Activated CD4-positive, alpha-beta T cell treated with anti-CD3 and anti-CD28 coated beads, Interleukin-2, Interleukin-4, amounts not matched to agents 100 ng/mL and 50 ng/mL, durations not matched to agents 16 hours and 8 hours (primary cell): Measurements from ENCODE around the gene CRTAP.
"Not testable (repeated sequence)": the region's sequence is repeated elsewhere in the genome, so short reads cannot be mapped to it uniquely, and the experiment has no call there.

Experiments used
- DNase-seq: peaks from one replicate; pipeline ENCODE4 v3.0.0-alpha.2; 2020; ENCODE audit warnings: low spot score

The CRTAP gene

DNA sequence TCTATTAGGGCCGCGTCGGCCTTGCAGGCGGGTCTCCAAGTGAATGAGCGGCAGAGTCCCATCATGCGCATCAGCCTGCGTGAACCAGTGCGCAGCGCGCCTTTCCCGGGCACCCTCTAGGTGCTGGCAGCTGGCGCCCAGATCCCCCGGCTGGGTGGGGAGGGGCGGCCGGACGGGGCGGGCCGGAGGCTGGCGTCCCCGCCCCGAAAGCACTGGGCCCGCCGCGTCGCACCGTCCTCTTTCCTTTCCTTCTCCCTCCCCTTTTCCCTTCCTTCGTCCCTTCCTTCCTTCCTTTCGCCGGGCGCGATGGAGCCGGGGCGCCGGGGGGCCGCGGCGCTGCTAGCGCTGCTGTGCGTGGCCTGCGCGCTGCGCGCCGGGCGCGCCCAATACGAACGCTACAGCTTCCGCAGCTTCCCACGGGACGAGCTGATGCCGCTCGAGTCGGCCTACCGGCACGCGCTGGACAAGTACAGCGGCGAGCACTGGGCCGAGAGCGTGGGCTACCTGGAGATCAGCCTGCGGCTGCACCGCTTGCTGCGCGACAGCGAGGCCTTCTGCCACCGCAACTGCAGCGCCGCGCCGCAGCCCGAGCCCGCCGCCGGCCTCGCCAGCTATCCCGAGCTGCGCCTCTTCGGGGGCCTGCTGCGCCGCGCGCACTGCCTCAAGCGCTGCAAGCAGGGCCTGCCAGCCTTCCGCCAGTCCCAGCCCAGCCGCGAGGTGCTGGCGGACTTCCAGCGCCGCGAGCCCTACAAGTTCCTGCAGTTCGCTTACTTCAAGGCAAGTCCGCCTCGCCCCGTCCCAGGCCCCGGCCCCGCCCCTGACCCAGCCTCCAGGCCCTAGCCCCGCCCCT lies at the start of gene CRTAP:
Gene CRTAP, plus strand, starts transcription at position 243 of the 850 bp plus-strand sequence. Its CDS starts 64 bp downstream, at position 307.
- DNase-seq, result peak; percentile 87

DNA sequence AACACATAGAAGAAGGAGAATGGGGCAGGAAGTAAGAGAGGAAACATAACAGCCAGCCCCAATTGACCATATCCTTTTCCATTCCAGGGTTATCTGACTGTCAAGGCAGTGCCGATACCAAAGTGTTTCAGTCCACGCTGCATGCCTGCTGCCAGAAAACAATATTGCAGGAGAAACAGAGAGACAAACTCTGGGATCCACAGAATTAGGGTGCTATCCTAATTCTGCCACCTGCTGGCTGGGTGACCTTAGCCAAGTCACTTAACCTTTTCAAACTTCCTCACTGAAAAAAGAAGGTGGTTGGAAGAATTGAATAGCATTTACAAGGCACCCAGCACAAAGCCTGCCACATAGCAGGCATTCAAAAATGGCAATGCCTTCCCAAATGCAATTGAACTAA lies 48.9 kb upstream of the CRTAP start:
- DNase-seq, result peak; percentile 43

DNA sequence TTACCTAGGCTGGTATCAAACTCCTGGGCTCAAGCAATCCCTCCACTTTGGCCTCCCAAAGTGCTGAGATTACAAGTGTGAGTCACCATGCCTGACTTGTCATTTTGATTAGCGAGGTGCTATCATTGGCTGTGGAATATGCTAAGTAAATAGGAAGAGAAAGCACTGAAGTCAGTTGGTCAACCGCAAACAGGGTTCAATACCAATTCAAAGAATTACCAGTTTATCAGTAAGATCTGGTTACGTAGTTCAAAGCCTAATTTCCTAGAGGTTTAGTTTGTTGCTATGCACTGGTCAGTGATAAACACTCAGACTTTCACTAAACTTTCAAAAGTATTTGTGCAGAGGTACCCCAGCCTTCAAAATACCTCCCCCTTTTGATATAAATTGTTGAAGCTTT lies 46.3 kb upstream of the CRTAP start:
- DNase-seq, result peak; percentile 66

DNA sequence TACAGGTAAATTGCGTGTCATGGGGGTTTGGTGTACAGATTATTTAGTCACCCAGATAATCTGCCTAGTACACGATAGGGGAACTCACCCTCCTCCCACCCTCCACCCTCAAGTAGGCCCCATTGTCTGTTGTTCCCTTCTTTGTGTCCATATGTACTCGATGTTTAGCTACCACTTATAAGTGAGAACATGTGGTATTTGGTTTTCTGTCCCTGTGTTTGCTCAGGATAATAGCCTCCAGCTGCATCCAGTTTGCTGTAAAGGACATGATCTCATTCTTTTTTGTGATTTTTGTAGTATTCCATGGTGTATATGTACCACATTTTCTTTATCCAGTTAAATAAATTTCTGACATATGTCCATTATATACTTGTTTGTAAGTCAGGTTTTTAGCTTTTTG lies 44.0 kb upstream of the CRTAP start:
- not testable (repeated sequence) for DNase-seq

DNA sequence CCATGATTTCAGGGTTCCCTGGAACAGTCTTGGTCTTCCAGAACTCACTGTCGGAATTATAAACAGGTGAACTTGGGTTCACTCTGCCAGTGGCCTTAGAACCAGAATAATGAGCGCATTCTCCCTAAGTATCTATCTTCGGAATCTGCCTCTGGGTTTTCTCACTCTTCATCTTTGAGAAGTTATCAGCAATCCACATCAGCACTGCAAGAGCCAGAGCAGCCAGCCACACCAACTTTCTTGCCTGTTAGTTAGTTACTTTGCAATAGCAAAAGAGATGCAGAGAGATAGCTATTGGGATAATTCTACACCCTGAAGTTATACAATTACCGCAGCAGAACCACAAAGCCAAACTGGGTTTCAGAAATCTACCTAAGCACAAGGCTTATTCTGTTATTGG lies 42.6 kb upstream of the CRTAP start:
- DNase-seq, result no peak

DNA sequence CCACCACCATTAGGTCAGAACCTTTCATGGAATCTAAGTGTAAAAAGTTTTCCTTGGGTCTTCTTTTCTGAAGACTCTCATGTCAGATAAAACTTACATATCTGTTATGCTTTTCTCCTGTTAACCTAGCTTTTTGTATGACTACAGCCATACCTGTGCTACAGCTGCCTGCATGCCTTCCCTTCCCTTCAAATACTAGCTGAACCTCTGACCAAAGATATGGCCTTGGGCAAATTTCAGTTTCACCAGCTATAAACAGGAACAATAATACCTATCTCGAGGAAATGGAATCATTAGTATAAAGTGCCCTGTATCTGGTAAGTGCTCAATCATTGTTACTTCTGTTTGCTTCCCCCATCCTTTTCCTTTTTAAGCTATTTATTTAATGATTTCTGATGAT lies 41.9 kb upstream of the CRTAP start:
- no peak for DNase-seq

DNA sequence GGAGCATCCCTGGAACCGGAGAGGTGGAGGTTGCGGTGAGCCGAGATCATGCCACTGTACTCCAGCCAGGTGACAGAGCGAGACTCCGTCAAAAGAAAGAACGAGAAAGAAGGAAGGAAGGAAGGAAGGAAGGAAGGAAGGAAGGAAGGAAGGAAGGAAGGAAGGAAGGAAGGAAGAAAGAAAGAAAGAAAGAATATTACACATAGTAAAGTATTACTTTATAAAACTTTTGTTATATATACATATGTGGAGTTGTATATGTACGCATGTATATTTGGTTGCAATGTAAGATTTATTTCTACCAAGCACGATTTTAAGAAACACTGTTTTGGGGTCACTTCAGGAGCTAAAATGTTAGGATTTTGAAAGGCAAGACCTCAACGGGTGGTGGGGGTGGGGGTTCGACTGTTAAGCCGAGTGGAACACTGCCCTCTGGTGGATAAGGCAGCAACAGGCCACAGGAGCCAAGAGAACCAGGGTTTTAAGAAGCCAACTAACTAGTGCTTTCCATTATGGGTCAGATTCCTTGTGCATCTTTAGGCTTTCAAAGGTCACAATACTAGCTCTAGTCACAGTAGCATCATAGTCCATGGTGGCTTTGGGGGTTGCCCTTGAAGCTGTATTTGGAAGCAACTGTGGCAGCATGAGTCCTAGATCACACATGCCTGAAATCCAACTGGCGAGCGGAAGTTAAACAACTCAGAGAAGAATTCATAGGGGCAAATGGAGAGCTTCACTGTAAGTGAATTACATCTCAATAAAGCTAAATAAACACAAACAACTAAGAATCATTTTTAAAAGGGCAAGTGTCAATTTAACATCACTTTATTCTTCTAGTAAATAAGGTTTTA lies 39.4 kb upstream of the CRTAP start:
- DNase-seq, result peak; percentile 82

DNA sequence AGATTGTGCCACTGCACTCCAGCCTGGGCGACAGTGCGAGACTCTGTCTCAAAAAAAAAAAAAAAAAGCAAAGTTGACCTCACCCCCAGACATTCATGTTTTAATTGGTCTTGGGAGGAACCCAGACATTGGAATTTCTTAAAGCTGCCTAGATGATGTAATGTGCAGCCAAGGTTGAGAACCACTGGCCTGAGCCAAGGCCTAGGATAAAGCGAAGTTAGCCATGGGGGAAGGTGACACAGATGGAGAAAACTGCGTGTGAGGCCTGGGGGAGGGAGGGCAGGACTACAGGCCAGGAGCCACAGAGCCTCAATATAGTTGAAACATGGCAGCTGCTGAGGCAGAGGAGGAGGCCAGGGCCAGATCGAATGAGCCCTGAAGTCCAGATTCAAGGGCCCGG lies 37.8 kb upstream of the CRTAP start:
- no peak for DNase-seq

DNA sequence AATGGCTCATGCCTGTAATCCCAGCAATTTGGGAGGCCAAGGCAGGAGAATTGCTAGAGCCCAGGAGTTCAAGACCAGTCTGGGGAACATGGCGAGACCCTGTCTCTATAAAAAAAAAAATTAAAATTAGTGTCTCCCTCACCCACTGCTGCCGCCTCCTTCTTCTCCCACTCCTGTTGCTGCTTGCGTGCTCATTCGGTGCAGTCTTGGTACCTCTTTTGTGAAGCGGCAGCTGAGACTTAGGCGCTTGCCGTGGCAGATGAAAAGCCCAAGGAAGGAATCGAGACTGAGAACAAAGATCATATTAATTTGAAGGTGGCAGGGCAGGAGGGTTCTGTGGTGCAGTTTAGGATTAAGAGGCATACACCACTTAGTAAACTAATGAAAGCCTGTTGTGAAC lies 36.9 kb upstream of the CRTAP start:
- no peak for DNase-seq

DNA sequence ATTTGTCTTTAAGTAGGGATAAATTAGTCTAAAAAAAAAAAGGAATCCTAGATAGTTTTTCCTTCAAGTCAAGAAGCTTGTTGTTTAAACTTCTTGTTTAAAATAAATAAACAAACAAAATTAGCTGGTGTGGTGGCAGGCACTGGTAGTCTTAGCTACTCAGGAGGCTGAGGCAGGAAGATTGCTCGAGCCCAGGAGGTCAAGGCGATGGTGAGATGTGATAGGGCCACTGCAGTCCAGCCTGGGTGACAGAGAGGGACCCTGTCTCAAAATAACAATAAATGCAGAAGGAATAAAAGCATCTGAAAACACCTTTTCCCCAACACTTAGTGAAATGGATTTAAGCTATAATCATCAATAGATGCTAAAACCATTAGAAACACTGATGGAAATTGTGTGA lies 35.8 kb upstream of the CRTAP start:
- DNase-seq, result no peak

DNA sequence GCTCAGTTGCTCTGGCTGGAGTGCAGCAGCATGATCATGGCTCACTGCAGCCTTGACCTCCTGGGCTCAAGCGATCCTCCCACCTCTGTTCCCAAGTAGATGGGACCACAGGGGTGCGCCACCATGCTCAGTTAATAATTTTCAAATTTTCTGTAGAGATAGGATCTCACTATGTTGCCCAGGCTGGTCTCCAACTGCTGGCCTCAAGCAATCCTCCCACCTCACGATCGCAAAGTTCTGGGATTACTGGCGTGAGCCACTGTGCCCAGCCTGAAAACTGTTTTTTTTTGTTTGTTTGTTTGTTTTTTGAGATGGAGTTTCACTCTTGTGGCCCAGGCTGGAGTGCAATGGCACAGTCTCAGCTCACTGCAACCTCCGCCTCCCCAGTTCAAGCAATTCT lies 34.0 kb upstream of the CRTAP start:
- DNase-seq, result not testable (repeated sequence)

DNA sequence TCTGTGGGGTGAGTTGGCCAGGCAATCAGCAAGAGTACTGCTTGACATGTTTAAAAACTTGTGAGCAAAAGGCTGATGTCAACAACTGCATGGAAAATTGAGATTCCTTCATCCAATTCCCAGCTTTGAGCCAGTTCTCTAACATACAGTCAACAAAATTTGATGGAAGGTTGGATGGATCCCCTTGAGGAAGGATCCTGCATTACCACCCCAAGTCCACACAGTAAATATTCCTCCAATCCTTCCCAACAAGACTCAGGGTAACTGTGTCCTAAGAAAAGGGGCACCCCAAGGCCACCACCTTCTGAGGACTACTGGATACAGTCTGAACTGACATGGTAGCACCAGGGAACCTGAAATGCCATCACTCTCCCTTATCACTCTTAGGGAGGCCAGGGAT lies 32.0 kb upstream of the CRTAP start:
- no peak for DNase-seq

DNA sequence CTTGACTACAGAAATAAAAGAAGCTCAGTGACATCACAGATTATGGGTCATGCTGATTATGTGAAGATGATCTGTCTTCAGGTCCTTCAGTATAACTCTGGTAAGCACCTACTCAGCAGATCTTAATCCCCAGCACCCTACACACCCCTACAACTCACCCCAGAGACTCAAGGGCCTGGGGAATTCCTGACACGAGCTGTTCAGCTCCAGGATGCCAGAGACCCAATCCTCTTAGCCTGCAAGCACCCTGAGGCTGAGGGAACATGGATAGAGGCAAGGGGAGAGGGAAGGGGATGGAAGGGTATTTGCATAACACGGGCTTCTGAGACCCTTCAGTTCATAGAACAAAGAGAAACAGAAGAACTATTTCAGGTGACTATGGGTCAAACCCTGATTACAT lies 29.9 kb upstream of the CRTAP start:
- no peak for DNase-seq

DNA sequence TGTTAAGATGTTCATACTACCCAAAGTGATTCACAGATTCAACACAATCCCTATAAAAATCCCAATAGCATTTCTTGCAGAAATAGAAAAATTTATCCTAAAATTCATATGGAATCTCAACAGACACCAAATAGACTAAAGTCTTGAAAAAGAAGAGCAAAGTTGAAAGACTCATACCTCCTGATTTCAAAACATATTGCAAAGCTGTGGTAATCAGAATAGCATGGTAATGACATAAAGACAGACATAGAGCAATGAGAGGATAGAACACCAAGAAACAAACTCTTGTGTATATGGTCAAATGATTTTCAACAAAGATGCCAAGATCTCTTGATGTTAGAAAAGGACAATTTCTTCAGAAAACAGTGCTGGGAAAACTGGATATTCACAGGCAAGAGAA lies 25.1 kb upstream of the CRTAP start:
- DNase-seq, result no peak

DNA sequence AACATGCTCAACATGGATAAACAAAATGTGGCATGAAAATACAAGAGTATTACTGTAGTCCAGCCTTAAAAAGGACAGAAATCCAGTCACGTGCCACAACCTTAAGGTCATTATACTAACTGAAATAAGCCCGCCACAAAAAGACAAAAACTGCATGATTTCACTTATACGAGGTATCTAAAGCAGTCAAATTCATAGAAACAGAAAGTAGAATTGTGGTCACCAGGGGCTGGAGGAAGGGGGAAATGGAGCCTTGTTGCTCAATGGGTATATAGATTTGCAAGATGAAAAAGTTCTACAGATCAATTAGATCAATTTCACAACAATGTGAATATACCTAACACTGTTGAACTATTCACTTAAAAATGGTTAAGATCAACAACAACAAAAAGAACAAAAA lies 24.3 kb upstream of the CRTAP start:
- peak; percentile 61 for DNase-seq

DNA sequence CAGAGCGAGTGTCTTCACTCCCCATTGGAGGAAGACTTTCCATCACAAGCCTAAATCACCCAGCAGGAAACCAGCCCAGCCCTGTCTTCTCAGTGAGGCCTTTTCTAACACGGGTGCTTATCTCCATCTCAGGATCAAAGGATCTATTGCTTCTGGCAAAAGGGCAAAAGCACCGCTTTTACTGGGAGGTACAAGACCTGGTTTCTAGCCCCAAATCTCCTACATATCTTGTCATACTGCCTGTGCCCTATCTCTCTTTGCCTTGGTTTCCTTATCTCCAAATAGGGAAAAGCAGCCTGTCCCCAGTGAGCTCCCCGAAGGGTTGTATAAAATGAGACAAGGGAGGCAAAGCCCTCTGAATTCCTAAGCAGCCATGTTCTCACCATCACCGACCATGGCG lies 22.1 kb upstream of the CRTAP start:
- DNase-seq, result no peak

DNA sequence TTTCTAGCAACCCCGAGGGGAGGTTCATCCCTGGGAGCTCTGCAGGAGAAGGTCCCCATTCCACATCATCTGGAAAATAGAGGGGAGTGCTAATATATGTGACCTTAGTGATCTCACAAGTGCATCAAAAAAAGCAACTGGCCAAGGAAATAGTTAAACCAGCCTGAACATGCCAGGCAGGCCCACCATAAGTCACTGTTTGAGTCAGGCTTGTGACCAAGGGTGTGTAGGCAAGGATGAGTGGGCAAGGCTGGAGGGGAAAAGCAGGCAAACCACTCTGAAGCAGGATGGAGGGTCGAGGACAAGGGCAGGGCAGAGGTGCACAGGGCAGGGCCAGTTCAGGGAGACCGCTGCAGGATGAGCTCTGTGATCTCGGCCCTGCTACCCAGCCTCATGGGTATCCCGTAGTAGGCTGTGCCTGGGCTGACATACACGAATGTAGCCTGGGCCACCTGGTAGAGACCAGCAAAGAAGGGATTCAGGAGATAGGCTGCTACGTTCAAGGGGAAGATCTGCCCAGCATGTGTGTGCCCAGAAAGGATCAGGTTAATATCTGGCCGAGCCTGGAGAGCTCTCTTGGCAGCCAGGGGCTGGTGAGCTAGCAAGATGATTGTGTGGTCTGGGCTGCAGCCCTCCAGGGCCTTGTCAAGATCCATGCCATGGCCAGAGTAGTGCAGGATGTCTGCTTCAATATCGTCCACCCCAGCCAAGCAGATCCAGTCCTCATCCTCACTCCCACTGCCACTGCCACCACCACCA lies 21.1 kb upstream of the CRTAP start:
- DNase-seq, result no peak

DNA sequence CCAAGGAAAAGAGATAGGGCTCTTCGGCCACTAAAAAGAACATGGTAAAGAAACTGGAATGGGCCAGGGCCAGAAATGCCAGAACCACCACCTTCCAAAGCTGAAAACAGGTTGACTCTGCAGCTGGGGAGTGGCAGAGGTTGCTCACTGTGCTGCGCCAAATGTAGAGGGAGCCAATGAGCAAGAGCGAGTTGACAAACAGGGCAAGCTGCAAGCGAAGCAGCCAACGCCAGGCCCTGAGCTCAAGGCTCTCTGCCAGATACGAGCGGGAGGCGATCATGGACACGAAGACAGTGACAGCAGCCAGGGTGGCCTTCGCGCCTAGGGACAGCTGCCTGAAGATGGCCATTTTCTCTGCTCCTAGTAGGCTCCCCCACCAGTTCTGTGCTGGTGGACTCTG lies 20.0 kb upstream of the CRTAP start:
- DNase-seq, result no peak

DNA sequence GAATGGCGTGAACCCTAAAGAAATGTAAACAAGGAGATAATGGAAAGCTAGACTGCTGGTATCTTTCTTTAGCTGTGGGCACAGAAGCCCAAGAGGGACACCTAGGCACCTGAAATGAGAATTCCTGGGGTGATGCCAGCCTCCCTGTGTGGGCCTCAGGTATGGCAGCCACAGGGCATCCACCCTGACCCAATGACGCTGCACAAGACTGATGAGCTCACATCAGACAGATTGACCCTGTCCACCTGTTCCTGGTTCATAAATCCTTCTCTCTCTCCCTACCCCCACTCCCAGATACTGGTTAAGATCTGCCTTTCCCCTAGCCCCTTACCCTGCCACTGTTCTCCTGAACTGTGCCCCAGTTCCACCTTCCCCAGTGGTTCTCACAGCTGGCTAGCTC lies 18.4 kb upstream of the CRTAP start:
- DNase-seq, result no peak

DNA sequence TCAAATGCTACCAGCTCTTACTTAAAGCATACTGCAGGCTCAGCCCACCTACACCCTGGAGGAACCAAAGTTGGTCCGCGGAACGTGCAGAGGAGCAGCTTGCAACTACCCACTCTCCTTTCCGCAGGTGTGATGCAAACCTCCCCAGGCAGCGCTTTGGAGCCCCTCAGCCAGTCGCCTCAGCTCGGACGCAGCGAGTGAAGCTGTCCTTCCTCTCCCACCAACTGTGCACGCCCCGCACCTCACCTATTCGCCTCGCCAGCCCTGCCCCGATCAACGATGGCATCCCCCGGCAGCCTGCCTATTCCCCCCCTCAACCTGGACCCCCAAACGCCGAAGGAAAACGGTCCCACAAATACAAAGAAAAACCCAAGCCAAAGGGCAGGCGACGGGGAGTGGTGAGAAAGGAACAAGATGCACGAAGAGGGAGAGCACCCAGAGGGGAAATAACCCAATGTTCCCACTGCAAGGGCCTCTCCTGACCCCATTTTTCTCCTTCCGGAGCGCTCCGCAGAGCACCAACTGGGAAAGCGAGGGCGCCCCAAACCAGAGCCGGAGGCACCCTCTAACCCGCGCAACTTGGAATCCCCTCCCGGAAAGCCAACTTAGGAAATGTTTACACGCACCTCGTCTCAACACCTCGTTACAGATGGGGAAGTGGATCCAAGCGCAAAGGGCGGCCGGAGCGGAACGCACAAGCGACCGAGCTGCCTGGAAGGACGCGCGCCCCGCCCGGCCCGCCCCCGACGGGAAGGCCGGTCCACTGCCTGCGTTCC lies 17.5 kb upstream of the CRTAP start:
- peak; percentile 35 for DNase-seq

DNA sequence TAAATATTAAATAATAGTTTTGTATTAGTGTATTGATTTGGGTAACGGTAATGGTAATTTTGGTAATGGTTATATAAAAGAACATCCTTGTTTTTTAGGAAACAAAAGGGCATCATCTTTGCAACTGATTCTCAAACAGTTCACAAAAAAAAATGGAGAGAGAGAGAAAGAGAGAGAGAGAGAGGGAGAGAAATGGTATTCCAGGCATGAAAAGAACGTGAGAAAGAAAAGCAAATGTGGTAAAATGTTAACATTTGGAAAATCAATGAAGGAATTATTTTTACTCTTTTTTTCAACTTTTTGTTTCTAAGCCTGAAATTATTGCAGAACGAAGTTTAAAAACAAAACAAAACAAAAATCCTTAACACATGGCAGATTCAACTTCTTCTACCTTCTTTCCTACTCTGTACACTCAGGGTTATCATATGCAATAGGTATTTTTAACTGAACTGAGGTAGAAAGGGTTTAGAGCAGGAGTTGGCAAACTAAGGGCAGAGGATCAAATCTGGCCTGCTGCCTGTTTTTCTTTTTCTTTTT lies 14.6 kb upstream of the CRTAP start:
- DNase-seq, result no peak
